ENCODE results near the gene RAB8A.
"Not testable (repeated sequence)": the region's sequence is repeated elsewhere in the genome, so short reads cannot be mapped to it uniquely, and the experiment has no call there.

The RAB8A gene

DNA sequence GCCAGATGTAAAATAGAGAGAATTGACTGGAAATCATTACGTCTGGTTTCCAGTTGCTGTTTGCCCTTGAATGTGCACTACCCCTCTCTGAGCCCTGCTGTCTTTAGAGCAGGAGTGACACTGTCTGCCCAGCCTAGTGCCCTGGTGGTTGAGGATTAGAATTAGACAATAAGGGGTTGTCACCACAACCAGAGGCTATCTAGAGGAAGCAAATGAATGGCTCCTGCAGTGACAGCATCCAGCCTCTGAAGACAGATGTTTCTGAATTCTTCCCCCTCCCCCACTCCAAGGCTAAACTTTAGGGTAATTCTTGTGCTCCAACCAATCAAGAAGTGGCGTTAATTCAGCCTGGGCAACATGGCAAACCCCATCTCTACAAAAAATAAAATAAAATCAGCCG lies 2.0 kb downstream of the RAB8A start:
- no peak for FAIRE-seq

DNA sequence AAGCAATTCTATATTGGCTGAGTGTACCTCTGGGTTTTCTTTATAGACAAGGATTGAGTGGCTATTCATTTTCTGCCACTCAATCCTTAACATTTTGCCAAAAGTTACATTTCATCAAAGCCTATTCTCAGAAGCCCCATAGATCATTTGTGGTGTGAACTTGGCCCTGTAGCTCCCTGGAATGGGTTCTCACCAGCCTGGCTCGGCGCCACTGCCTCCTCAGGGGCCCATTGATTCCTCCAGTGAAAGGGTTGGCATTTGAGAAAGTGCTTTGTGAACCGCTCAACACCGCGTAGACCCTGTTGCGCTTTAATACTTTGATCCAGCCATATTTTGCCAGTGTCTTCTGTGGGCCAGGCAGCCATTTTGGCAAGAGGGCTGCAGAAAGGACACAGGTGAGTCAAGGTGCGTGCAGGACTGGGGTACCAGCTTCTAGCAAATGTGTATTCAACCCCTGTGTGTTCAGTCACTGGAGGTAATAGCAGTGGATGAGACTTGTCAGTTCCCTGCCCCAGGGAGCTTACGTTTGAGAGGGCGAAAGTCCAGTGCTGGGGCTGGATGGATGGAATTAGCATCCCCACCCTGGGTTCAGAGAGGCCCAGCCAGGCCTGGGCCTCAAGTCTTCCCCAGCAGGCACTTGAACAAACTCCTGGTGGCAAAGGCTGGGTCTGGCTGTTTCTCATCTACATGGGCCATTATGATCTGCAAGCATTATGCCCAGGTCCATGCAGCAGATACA lies 3.8 kb downstream of the RAB8A start:
- no peak for FAIRE-seq

DNA sequence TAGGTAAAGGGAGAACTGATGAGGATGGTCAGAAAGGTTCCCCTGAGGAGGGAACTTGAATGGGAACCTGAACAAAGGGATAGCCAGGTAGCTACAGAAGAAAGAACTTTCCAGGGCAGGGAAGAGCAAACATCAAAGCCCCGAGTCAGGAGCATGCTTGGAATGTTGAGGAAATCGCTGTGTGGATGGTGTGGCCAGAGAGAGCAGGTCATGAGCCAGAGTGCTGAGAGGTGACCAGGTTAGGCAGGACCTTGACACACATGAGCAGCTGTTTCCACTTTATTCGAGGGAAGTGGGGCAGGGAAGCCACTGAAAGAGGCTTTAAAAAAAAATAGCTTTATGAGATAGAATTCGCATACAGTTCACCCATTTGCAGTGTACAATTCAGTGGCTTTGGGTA lies 4.4 kb downstream of the RAB8A start:
- FAIRE-seq: no peak

GRCh38 chr19:16117594-16118033 lies 5.9 kb downstream of the RAB8A start:
- FAIRE-seq: no peak

- no peak for FAIRE-seq
Measured at GRCh38 chr19:16118489-16119033, 6.9 kb downstream of the RAB8A start.

DNA sequence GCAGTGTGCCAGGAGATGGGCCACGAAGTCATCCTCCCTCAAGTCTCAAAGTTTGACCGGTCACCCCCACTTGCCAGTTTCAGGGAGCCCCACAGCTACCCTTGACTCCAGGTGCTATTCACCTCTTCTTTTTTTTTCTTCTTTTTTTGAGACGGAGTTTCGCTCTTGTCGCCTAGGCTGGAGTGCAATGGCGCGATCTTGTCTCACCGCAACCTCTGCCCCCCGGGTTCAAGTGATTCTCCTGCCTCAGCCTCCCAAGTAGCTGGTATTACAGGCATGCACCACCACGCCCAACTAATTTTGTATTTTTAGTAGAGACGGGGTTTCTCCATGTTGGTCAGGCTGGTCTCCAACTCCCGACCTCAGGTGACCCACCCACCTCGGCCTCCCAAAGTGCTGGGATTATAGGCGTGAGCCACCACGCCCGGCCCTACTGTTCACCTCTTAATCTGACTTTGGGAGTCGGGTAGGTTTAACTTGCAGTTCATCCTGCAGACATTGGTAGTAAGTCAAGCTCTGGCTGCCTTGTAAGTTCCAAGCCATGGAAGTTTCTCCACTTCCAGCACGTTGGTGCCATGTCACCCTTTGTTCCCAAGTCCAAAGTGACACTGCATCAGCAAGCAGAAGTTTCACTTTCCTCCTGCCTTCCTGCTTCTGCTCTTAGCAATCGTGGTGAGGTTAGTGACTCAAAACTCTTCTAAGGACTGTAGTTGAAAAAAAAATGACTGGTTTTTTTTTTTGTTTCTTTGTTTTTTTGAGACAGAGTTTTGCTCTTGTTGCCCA lies 7.6 kb downstream of the RAB8A start:
- not testable (repeated sequence) for FAIRE-seq

GRCh38 chr19:16121141-16121540 lies 9.5 kb downstream of the RAB8A start:
- no peak for FAIRE-seq

DNA sequence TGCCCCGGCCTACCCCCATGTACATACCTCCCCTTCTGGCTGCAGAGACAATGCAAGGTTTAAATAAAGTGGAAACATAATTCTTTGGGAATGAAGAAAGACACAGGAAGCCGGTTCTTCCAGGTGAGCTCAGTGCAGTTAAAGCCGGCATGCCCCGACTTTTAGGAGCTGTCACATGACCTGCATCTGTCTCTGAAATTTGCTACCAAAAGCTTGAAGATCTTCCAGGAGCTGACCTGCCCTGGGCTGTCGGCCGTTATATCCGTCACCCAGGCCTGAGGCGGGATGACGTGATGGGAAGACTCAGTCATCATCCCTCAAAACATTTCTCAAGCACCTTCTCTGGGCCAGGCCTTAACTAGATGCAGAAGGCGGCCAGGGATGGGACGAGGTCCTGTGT lies 10.3 kb downstream of the RAB8A start:
- no peak for FAIRE-seq

DNA sequence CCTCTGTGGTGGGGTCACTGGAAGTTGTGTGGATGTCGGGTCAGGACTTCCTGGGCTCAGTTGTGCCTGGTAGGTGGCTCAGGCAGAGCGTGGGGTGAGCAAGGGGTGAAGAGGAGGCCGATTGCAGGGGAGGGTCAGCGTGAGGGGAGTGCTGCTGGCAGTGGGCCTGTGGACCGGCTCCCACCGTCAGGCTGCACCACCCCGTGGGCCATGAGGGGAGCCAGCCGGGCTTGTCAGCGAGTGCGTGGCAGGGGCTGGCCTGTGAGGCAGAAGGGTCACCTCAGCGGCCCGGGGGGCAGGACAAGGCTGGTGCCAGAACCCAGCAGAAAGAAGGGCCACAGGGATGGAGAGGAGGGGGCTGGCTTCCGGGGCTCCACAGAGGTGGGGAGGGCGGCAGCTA lies 13.3 kb downstream of the RAB8A start:
- no peak for FAIRE-seq

DNA sequence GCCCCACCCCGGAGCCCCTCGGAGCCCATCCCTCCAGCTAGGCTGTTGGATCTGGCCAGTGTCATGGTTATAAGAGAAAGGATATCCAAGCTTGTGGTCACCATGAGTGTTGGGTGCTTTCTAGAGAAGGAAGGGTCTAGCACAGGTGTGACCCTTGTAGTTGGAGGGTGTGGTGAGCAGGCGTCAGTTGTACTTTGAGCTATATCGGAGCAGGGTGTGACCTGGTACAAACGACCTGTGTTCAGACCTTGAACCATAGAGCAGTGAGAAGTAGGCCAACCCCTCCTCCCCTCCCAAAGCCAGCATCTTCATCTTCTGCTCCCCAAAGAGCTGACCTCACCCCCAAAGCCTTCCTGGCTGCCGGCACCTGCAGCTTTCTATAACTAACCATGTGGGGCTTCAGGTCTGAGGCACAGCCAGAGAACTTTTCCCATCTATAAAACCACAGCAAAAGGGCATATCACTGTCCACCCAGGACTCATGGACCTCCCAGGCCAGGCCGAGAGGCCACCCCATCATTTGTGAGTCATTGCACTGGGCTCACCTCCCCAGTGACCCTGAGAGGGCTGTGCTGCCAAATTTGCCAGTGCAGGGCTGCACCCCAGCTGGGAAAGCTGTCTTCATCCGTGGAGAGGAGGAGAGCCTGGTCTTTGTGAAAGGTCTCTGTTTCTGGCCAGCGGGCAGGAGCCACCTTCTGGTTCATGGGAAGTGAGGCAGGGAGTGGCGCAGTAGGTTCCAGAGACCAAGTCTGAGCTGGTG lies 14.2 kb downstream of the RAB8A start:
- FAIRE-seq: no peak

DNA sequence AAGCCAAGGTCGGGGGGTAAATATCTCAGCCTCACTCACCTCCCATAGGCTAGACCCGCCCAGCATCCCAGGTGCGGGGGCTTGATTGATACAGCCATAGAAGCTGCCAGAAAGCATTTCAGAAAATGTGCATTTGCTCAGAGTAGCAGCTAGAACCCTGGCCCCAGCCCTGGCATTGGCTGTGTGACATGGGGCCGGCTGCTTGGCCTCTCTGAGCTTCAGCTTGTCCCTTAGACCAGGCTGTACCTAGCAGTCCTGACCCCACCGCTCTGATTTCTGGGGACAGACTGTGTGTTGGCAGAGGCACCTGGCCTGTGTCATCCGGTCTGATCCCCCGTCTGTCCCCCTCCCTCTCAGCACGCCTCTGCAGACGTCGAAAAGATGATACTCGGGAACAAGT lies 15.4 kb downstream of the RAB8A start:
- FAIRE-seq: no peak

DNA sequence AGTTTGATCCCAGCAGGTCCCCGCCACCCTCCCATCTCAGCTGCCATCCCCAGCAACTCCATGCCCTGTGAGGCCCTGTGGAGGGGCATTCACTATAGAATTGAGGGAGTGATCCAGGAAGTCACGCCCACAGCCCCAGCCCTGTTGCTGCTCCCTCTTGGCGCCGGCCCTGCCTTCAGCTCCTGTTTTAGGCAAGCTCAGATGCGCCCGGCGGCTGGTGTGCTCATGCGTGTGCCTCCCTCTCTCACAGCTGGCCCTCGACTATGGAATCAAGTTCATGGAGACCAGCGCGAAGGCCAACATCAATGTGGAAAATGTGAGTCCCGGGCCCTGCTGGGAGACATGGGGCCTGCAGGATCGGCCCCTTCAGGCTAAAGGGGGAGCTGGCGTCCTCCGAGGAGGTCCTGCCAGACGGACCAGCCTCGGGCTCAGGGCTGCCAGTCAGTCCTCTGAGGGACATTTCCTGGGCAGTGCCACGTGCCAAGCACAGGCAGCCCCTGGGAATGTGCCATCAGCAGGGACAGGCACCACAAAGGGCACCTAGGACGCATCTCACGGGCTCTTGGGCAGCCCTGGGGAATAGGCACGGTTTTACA lies 16.2 kb downstream of the RAB8A start:
- FAIRE-seq: no peak

- no peak for FAIRE-seq
Measured at GRCh38 chr19:16131648-16132047, 20.0 kb downstream of the RAB8A start.

DNA sequence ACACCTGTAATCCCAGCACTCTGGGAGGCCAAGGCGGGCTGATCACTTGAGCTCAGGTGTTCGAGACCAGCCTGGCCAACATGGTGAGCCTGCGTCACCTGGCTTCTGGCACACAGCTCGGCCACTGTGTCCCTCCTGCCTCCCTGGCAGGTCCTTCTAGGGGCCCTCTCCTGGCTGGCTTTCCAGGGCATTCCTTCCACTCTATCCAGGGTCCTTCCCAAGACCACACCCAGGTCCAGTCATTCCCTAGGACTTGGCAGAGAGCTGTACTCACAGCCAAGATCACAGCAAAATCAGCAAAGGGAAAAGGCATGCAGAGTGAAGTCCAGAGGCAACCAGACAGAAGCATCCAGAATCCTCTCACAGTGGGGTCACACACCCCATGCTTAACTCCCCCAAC lies 22.1 kb downstream of the RAB8A start:
- FAIRE-seq: no peak

GRCh38 chr19:16134510-16134909 lies 22.8 kb downstream of the RAB8A start:
- no peak for FAIRE-seq

DNA sequence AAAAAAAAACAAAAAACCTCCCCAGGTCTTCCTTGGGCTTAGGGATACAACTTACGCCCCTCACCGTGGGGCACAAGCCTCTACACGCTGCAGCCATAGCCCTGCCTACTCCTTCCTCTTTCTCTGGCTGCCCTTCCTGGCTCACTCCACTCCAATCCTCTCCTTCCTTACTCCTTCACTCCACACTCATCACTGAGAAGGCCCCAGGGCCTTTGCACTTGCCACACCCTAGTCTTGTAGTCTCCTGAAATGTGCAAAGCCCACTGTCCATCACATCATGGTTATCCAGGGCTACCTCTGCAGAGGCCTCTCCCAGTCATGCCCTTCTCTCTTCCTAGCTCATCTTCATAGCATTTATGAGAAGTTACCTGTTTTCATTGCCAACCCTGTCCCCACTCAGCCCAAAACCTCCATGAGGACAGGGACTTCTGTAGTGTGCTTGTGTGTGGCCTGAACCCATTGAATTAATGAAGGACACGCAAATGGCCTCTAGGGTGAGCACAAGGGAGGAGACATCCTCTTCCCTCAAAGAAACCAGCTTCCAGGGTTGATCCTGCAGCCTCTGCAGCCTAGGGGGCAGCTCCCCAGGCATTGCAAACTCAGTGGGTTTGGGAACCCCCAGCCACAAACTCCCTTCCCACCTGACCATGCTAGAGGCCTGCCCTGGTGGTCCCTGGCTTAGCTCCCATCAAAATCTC lies 23.9 kb downstream of the RAB8A start:
- FAIRE-seq: no peak

DNA sequence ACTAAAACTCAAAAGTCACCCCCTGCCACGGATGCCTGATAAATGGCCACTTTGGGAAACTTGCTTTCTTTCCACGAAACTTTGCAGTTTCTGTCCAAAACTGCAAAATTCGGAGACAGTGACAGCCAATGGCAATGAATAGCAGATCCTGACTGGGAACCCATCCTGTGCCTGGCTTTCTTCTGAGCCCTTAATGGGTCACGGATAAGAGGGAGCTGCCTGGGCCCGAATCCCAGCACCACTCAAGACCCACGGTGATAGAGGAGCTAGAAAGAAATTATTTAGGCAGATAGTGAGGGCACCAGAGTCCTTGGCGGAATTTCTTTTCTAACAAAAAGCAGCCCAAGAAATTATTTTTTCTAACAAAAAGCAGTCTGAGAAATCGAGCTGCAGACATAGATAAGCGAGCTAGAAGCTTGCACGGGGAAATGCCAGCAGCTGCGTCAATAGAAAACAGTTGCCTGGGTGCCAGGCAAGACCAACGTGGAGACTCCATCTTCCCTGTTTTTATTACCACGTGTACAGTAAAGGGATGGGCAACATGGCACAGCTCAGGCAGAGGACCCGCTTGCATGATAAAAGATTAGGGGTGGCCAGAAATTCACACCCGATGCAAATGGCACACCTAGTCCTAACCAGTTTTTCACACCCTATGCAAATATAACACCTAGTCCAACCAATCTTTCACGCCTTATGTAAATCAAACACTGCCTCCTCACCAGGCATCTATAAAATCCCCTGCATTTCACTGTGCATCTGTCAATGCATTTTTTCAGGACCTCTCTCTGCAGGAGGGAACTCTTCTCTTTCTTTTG lies 24.7 kb downstream of the RAB8A start:
- FAIRE-seq: no peak

- no peak for FAIRE-seq
Measured at GRCh38 chr19:16139752-16140151, 28.1 kb downstream of the RAB8A start.

DNA sequence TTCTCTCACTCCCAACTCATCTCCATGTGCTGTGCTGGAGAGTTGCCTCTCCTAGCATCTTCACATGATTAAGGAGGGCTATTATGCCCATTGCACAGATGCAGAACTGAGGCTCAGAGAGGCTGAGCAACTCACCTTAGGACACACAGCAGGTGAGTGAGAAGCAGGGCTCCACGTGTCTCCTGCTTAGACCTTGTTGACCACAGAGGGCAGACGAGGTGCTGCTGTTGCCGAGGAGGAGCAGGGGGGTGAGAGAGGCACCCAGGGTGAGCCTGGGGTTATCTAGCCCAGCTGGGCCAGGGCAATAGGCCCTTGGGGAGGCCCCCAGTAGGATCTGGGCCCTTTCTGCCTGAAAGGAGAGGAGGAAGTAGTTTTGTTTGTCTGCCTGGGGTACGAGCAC lies 29.4 kb downstream of the RAB8A start:
- no peak for FAIRE-seq

DNA sequence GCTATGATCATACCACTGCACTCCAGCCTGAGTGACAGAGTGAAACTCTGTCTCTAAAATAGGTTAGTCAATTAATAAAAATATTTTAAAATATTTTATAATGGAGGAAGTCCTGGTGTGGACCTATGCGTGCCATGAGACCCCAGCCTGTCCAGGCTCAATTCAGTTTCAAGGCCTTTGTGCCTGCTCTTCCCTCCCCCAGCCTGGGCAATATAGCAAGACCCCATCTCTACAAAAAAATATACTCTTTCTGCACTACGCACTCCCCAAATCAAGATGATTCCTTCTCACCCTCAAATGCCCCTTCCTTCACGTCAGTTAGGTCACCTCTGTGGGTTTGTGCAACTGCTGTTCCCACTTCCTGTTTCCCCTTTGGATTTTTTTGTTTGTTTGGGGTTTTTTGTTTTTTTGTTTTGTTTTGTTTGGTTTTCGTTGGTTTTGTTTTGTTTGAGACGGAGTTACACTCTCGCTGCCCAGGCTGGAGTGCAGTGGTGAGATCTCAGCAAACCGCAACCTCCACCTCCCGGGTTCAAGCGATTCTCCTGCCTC lies 30.4 kb downstream of the RAB8A start:
- FAIRE-seq: no peak
